Activated CD4-positive, alpha-beta T cell treated with anti-CD3 and anti-CD28 coated beads, Interleukin-2, amount 50 U/mL, for 48 hours (primary cell): ENCODE measurements around the gene UTP20.
"Not testable (repeated sequence)": the region's sequence is repeated elsewhere in the genome, so short reads cannot be mapped to it uniquely, and the experiment has no call there.

ENCODE experiments used
- DNase-seq, 2 experiments: peaks; one replicate each; pipeline ENCODE4 v3.0.0-alpha.2; 2020

The UTP20 gene

DNA sequence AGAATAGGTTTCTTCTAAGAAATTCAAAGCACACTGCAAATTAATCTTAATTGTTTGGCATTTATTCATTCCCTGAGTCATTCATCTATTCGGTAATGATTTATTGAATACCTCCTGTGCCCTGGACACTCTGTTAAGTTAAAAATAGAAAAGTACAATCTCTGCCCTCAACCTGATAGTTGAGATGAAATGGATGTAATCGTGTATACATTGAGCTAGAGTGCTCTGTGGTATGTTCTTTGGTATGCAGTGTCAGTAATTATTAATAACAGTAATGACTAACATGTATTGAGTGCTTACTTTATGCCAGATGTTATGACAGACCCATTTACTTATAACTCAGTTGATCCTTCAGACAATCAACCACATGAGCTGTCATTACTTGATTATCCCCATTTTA lies 47.6 kb downstream of the UTP20 start:
- DNase-seq = no peak

DNA sequence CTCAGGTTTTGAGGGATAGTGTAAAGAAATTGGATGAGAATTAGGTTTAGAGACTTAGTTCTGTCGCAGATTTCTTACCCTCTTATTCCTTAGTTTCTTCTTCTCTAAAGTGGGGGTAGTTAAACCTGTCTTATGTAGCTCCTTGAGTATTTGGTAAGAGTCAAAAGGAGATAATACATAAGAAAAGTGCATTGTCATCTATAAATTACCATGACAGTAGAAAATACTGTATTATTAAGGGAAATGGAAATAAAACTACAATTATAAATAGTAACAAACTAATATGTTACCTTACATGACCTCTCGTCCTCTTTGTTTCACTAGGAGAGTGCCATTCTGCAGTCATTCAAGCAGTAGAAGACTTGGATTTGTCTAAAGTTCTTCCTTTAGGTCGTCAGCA lies 49.0 kb downstream of the UTP20 start:
- no peak for DNase-seq

DNA sequence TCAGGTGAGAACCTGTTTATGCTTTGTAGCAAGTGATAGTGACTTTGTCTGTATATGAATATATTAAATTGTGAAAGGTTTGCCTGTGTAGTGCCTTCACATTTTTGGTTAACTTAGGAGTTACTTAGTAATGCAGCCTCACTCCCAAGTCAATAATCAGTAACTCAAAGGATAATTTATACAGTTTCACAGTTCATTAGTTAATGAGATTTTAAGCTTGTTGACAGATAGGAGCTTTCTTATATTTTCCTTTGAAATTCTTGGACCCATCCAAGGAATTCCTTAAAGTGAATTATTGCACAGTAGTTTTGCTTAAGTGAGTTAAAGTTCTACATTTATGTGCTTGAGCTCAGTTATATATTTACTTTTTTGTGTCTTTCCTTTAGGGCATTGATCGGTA lies 50.7 kb downstream of the UTP20 start:
- no peak for DNase-seq

DNA sequence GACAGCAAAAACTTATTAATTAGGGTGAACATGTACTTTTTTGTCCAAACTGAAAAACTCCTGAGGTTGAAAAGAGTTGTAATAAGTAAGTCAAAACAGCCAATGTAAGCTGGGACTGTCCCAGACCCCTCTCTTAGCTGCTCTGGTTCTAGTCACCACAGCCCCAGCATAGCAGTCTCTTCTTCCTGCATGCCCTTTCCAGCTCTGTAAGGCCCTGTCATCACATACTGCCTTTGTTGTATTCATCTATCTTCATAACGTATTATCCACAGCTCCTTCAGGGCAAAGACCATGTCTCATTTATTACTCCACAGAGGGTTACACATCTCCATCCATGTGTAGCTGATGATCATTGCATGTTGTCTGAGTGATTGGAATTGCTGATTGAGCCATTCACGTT lies 56.5 kb downstream of the UTP20 start:
- no peak for DNase-seq

GRCh38 chr12:101338087-101338486 lies 58.2 kb downstream of the UTP20 start:
- DNase-seq = no peak

DNA sequence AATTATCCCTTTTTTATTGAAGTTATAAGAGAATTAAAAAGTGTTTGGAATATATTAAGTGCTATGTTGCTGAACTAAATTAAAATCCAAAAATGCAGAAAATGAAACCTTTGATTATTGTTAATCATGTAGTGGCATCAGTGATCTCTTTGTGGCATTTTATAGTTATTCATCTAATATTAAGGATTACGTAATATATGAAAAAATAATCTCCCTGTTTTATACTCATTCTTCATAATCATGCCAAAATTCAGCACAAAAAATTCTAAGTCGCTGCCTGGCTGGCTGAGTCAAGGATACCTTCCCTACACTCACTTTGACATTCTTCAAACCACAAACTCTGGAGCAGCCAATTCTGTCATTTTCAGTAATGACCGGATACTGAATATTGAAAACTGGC lies 64.0 kb downstream of the UTP20 start:
- DNase-seq = no peak

DNA sequence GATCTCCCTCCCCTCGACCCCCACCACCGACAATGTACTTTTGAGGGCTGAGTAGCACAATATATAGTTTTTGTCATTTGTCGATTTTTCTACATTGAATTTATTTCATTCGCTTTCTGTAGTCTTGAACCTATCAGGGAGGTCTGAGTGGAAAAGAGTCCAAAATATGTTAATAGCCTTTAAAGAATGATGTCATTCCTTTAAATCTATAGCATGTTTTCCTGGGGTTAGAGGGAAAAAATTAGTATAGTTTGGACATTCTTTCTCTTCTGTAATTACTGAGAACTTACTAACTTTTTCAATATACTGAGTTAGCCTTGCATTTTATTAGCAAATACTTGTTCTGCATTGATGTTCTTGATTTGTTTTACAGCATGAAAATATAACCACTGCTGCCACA lies 71.8 kb downstream of the UTP20 start:
- no peak for DNase-seq

DNA sequence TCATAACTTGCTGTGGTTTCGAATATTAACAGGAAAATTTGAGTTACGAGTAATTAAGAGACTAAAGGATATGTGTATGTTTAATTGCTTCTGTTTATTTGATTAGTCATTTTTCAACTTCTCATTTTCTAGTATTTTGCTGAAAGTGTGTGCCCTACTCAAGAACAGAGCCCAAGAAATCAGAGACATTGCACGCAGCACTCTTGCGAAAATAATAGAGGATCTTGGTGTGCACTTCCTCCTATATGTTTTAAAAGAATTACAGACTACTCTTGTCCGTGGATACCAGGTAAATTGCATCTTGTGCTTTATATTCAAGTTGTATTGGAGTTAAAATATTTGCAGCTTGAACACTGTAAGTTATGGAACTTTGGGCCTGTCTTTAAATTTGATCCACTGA lies 76.9 kb downstream of the UTP20 start:
- no peak for DNase-seq

GRCh38 chr12:101361455-101361854 lies 81.5 kb downstream of the UTP20 start:
- no peak for DNase-seq

GRCh38 chr12:101368016-101368415 lies 88.1 kb downstream of the UTP20 start:
- DNase-seq = no peak

- no peak for DNase-seq
Observed at GRCh38 chr12:101372431-101372830, 92.5 kb downstream of the UTP20 start.

- no peak for DNase-seq
Observed at GRCh38 chr12:101375573-101375972, 95.7 kb downstream of the UTP20 start.

- no peak for DNase-seq
Observed at GRCh38 chr12:101379149-101379548, 99.2 kb downstream of the UTP20 start.

DNA sequence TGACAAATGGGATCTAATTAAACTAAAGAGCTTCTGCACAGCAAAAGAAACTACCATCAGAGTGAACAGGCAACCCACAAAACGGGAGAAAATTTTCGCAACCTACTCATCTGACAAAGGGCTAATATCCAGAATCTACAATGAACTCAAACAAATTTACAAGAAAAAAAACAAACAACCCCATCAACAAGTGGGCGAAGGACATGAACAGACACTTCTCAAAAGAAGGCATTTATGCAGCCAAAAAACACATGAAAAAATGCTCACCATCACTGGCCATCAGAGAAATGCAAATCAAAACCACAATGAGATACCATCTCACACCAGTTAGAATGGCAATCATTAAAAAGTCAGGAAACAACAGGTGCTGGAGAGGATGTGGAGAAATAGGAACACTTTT lies 111.3 kb downstream of the UTP20 start:
- DNase-seq = not testable (repeated sequence)

DNA sequence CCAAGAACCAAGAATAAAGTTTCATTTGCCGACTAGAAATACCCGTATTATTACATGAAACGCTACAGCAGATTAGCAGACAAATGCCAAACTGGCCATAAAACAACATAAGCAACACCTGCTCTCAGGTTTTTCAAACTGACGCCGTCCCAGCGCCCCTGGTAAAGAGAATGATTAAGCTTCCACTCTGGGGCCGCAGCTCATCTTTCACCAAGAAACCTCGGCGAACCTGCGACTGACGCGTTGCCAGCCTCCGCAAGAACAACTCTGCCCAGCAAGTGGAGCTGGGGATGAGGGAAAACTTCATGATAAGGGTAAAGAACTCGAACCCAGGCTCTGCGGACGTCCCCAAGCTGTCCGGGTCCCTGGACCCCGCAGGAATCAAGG lies 127.1 kb downstream of the UTP20 start:
- DNase-seq = no peak

- peak; percentile 86 to 88 for DNase-seq
Observed at GRCh38 chr12:101407436-101408345, 127.8 kb downstream of the UTP20 start, which contains the start of gene ARL1. TSS of gene ARL1 (minus strand) at chr12:101407772. CDS start at chr12:101407645, 127 bp downstream.

- not testable (repeated sequence) for DNase-seq
Observed at GRCh38 chr12:101410169-101410568, 130.3 kb downstream of the UTP20 start.

- DNase-seq = no peak
Observed at GRCh38 chr12:101414533-101415119, 134.7 kb downstream of the UTP20 start.

DNA sequence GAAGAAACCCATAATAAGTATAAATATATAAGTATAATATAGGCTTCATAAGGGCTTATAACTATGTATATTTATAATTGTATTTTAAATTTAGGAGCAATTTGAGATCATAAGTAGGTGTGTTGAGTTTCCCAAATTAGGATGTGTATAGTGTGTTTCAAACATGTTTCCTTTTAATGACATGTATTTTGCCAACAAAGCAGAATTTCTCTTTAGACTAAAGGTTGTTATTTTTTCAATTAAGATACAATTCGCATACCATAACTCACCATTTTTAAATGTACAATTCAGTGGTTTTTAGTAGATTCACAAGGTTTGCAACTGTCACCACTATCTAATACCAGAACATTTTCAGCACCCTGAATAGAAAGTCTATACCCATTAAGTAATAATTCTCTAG lies 135.3 kb downstream of the UTP20 start:
- DNase-seq = no peak

GRCh38 chr12:101422066-101422465 lies 142.2 kb downstream of the UTP20 start:
- not testable (repeated sequence) for DNase-seq

DNA sequence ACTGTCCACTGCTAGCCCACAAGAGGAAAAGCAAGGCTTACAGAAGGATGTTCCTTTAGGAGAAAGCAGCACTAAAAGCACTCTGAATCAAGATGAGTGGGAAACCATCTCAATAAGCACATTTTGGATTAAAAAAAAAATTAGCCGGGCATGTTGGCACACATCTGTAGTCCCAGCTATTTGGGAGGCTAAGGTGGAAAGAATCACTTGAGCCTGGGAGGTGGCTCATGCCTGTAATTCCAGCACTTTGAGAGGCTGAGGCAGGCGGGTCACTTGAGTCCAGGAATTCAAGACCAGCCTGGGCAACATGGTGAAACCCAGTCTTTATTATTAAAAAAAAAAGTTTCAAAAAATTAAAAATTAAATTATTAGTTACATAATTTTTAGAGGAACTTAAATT lies 144.7 kb downstream of the UTP20 start:
- no peak for DNase-seq

DNA sequence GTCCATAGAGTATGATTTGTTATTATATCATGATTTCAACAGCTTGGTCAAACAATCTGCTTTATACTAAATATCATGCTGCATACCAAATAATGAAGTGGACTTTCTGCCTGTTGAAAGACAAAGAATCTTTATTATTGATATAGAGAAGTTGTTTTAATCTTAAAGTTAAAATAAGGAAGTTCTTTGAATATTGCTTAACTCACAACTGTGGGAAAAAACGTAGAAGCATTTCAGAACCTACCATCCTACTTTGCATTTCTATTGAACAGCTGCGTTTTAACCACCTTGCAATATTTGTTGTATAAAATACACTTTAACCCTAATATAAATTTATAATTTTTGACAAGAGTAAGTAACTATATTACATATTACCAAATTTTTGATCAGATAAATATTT lies 150.6 kb downstream of the UTP20 start:
- DNase-seq = no peak

DNA sequence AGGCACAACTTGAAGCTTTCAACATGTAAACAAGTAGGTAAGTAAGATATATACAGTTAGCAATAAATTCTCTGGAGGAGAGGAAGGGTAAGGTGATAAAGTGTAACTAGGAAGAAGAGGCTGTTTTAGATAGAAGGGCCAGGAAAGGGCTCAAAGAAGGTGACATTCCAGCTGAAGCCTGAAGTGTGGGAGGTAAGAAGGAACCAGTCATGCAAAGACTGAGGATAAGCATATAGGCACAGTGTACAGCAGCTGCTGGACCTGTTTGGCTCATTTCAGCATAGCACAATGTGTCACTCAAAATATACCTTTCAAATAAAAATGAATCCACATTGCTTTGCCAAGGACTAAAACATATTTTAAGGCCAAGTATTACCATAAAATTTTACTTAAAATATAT lies 156.2 kb downstream of the UTP20 start:
- DNase-seq = no peak
